ENCODE measurements around the gene STAT2. TPM values are rescaled to one million over a fixed set of nuclear protein-coding genes. Genes with fewer than 3 reads are reported as not detected.

The STAT2 gene
- total and polyA plus RNA-seq, 2 of the 13 experiments (the other 11 are each of a cell fraction or from before 2014, with no cell fraction given): 43.5 to 84.6 TPM

DNA sequence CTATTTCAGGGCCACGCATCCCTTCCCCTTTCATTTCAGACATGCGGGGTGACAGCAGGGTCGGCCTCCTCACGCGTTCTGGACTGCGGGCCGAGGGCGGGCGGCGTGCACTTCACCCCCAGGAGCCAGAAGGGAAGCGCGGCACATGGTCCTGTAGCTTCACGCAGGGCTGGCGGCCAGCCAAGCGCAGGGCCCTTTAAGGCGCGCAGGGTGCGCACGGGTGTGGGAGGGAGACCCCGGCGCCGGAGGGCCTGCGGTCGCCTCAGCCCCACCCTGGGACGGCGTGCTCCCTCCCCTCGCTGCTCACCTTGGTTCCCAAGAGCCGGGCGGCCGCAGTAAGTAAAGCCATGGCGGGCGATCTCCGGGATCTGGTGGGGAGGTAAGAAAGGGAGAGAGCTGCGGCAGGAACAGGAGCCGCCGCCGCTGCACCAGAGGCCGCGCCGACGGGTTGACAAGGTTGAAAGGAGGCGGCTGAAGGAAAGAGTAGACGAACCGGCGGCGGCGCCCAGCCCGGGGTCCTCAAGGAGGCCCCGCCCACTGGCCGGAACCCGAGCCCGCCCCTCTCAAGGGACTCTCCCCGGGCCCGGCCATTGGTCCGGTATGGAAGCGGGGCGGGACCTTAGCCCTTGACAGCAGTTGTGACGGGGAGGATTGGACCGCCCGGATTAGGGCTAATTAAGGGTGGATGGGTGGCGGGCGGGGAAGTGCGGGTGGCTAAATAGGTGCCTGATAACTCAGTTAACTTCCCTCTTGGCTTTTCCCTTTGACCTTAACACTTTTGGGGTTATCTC, 59.9 kb downstream of the STAT2 start, which contains the start of gene CS (continued):
- TF ChIP-seq ZSCAN31 (CRISPR knock-in tag; IDR thresholded peaks at IDR 0.05; ENCODE audit: low read depth) (peak; percentile 51; the same call in 1 of the 2 replicates), ZFYVE20 (CRISPR knock-in tag; IDR thresholded peaks at IDR 0.05; ENCODE audit: borderline replicate concordance, low read depth) (peak; percentile 87; the same call in 1 of the 2 replicates), THAP11 (CRISPR knock-in tag; IDR thresholded peaks at IDR 0.05) (peak; percentile 75), SRF (IDR thresholded peaks at IDR 0.05; ENCODE audit: low read depth, low read length) (peak; percentile 23; the same call in 1 of the 2 replicates), SP1 (IDR thresholded peaks at IDR 0.05) (no peak), SP1 (CRISPR knock-in tag; IDR thresholded peaks at IDR 0.05) (peak; percentile 59), MTA1 (CRISPR knock-in tag; IDR thresholded peaks at IDR 0.05; ENCODE audit: borderline replicate concordance) (peak; percentile 77; the same call in 1 of the 2 replicates), RELA (CRISPR knock-in tag; IDR thresholded peaks at IDR 0.05) (0 out of 2 replicates have a peak, but pooled peaks have one; percentile 82), NFYC (CRISPR knock-in tag; IDR thresholded peaks at IDR 0.05) (peak; percentile 87), FOXK2 (IDR thresholded peaks at IDR 0.05) (no peak), FOSL1 (CRISPR knock-in tag; IDR thresholded peaks at IDR 0.05; ENCODE audit: borderline replicate concordance) (no peak), HOXA9 (CRISPR knock-in tag; IDR thresholded peaks at IDR 0.05; ENCODE audit: borderline replicate concordance) (no peak), ZNF746 (CRISPR knock-in tag; IDR thresholded peaks at IDR 0.05) (peak; percentile 49; the same call in 1 of the 2 replicates)
- TF ChIP-seq, protein P1, sequence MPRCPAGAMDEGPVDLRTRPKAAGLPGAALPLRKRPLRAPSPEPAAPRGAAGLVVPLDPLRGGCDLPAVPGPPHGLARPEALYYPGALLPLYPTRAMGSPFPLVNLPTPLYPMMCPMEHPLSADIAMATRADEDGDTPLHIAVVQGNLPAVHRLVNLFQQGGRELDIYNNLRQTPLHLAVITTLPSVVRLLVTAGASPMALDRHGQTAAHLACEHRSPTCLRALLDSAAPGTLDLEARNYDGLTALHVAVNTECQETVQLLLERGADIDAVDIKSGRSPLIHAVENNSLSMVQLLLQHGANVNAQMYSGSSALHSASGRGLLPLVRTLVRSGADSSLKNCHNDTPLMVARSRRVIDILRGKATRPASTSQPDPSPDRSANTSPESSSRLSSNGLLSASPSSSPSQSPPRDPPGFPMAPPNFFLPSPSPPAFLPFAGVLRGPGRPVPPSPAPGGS (CRISPR knock-in tag; IDR thresholded peaks at IDR 0.05): no peak
- TF ChIP-seq, protein P2, sequence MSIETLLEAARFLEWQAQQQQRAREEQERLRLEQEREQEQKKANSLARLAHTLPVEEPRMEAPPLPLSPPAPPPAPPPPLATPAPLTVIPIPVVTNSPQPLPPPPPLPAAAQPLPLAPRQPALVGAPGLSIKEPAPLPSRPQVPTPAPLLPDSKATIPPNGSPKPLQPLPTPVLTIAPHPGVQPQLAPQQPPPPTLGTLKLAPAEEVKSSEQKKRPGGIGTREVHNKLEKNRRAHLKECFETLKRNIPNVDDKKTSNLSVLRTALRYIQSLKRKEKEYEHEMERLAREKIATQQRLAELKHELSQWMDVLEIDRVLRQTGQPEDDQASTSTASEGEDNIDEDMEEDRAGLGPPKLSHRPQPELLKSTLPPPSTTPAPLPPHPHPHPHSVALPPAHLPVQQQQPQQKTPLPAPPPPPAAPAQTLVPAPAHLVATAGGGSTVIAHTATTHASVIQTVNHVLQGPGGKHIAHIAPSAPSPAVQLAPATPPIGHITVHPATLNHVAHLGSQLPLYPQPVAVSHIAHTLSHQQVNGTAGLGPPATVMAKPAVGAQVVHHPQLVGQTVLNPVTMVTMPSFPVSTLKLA (IDR thresholded peaks at IDR 0.05): peak; percentile 42
- TF ChIP-seq, protein P3, sequence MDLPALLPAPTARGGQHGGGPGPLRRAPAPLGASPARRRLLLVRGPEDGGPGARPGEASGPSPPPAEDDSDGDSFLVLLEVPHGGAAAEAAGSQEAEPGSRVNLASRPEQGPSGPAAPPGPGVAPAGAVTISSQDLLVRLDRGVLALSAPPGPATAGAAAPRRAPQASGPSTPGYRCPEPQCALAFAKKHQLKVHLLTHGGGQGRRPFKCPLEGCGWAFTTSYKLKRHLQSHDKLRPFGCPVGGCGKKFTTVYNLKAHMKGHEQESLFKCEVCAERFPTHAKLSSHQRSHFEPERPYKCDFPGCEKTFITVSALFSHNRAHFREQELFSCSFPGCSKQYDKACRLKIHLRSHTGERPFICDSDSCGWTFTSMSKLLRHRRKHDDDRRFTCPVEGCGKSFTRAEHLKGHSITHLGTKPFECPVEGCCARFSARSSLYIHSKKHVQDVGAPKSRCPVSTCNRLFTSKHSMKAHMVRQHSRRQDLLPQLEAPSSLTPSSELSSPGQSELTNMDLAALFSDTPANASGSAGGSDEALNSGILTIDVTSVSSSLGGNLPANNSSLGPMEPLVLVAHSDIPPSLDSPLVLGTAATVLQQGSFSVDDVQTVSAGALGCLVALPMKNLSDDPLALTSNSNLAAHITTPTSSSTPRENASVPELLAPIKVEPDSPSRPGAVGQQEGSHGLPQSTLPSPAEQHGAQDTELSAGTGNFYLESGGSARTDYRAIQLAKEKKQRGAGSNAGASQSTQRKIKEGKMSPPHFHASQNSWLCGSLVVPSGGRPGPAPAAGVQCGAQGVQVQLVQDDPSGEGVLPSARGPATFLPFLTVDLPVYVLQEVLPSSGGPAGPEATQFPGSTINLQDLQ (CRISPR knock-in tag; IDR thresholded peaks at IDR 0.05): peak; percentile 99
